Measurements from ENCODE around the gene PLXNB2.

- no peak for TF ChIP-seq EZH2phosphoT487 (IDR thresholded peaks at IDR 0.05; ENCODE audit: insufficient read depth, low read depth)
- no peak for TF ChIP-seq EZH2 (IDR thresholded peaks at IDR 0.05; ENCODE audit: insufficient read depth, poor library complexity, severe bottlenecking)
These were observed 18.2 kb upstream of the PLXNB2 start for GRCh38 chr22:50325444-50326224.
